GM18507 (cell line): ENCODE data around the gene SYT17.

Experiments
- DNase-seq: peaks from one replicate; pipeline ENCODE4 v3.0.0; 2011; ENCODE audit warnings: low read depth; ENCODE audit not compliant: insufficient read length; ENCODE audit errors: extremely low spot score
- FAIRE-seq: peaks from 2 replicates; lab custom pipeline; 2011; peaks lifted over from hg19 to GRCh38; lab: Jason Lieb, UNC

SYT17 gene

DNA sequence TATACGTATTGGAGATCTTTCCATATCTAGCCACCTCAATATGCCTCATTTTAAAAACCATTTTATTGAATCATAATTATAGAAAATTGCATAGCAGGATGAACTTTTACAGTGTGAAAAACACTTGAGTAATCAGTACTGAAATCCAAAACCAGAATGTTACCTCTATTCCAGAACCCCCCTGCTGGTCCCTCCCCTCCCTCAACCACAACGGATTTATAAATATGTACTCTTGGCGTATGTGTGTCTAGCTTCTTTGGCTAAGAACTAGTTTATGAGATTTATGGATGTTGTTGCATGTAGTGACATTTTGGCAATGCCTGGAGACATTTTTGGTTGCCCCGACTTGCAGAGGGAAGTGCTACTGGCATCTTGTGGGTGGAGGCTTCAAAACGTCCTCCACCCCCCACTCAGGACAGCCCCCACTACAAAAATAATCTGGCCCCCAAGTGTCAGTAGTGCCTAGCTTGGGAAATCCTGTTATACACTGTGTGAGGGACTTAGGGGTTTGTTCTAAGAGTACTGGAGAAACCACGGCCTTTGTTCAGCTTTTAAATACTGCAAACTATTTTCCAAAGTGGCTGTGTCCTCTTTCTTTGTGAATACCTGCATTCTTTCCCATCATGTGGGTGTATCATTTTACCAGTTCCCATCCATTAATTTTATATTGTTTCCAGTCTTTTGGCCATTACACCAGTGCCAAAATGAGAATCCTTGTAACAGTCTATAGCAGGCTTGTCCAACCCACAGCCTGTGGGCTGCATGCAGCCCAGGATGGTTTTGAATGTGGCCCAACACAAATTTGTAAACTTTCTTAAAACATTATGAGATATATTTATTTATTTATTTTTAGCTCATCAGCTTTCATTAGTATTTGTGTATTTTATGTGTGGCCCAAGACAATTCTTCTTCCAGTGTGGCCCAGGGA lies 30.6 kb upstream of the SYT17 start:
- FAIRE-seq, result no peak
- no peak for DNase-seq

- no peak for DNase-seq
- FAIRE-seq, result no peak
These were observed 29.4 kb upstream of the SYT17 start for GRCh38 chr16:19138601-19139000.

GRCh38 chr16:19139436-19140091 lies 28.5 kb upstream of the SYT17 start:
- FAIRE-seq, result no peak
- DNase-seq, result no peak

DNA sequence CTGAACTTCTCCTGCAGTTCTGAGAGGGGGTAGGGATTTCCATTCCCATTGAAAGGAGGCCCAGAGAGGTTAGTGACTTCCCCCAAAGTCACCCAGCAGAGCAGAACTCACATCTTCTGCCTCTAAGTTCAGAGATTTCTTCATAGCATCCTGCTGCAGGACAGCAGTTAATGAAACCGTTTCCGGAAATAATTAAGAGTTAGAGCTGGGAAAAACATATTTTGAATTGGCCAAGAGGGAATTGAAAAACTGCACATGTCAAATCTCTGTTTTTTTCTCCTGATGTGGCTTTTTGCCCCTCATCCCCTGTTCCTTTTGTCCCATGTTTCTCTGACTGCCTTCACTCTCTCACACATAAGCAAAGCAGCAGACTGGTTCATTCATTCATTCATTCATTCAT lies 27.6 kb upstream of the SYT17 start:
- DNase-seq (no peak), FAIRE-seq (no peak)

DNA sequence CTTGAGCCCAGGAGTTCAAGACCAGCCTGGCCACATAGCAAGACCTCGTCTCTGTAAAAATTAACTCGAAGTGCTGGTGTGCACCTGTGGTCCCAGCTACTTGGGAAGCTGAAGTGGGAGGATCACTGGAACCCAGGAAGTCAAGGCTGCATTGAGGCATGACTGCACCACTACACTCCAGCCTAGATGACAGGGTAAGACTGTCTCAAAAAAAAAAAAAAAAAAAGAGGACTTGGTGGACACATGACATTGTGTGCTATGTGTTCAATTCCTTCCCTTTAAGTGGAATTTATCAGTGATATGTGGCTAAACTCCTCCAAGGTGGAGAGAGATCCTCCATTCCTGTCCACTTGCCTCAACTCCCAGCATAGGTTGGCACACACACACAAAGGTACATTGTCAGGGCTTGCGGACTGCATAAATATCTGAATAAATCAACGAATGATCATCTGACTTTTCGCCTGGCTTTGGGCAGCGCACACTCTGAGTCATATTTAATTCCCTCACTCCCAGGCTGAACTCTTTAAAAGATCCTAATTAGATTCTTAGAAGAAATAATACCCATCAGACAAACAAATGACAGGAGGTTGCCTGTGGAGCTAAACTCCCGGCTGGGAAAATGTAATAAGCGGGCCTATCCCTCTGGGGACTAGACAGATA lies 25.0 kb upstream of the SYT17 start:
- DNase-seq (no peak), FAIRE-seq (no peak)

GRCh38 chr16:19143599-19143956 lies 24.5 kb upstream of the SYT17 start:
- no peak for DNase-seq
- FAIRE-seq, result no peak

DNA sequence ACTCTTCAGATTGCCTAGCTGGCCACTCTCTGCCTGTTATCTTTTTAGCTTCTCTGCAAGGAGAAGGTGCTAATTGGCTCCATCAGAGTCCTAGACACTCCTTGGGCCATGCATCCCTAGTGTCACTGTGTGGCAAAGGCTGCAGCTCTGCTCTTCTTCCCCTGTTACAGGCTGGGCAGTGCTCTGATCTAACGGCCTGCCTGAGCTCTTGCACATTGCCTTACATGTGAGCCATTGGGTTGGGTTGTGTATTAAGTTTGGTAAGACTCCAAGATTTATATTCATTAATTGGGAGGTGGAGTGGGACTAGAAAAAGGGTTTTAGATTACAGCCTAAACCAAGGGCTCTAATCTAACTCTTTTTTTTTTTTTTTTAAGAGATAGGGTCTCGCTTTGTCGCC lies 23.0 kb upstream of the SYT17 start:
- no peak for DNase-seq
- FAIRE-seq, result no peak

DNA sequence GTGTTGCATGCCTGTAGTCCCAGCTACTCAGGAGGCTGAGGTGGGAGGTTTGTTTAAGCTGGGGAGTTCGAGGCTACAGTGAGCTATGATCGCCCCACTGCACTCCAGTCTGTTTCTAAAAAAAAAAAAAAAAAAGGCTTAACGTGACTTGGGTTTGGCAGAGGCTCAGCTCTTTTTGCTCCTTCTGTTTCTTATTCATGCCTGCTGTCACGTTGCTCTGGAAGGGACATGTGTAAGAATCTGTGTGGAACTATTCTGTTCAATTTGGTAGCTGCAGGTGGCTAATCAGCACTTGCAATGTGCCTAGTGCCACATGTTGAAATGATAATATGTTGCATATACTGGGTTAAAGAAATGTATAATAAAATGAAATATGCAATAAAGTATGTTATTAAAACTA lies 20.9 kb upstream of the SYT17 start:
- no peak for DNase-seq
- FAIRE-seq, result no peak

DNA sequence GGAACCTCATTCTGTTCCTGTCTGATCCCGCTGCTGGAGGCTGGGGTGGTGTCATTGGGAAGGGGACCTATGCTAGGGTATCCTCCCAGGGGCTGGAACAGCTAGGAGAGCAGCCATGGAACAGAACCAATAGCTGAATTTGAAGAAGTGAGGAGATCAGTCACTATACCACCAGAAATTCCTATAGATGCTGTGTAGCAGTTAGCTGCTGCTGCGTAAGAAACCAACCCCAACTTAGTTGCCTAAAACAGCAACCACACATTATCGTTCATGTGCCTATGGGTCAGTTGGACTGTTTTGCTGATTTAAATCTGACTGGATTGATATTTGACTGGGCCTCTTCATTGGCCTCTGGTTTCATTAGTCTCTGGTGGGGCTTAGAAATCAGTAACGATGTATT lies 20.4 kb upstream of the SYT17 start:
- DNase-seq, result no peak
- FAIRE-seq, result no peak

DNA sequence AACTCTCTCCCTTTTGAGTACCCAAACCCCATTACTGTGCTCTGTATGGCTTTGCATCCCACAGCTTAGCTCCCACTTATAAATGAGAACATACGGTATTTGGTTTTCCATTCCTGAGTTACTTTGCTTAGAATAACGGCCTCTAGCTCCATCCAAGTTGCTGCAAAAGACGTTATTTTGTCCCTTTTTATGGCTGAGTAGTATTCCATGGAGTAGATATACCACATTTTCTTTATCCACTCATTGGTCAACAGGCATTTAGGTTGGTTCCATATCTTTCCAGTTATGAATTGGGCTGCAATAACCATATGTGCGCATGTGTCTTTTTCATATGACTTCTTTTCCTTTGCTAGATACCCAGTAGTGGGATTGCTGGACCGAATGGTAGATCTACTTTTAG lies 19.9 kb upstream of the SYT17 start:
- FAIRE-seq (no peak), DNase-seq (no peak)

- FAIRE-seq (no peak), DNase-seq (no peak)
These were observed 16.7 kb upstream of the SYT17 start for GRCh38 chr16:19151310-19151709.

GRCh38 chr16:19152042-19152441 lies 16.0 kb upstream of the SYT17 start:
- no peak for DNase-seq
- FAIRE-seq, result no peak

DNA sequence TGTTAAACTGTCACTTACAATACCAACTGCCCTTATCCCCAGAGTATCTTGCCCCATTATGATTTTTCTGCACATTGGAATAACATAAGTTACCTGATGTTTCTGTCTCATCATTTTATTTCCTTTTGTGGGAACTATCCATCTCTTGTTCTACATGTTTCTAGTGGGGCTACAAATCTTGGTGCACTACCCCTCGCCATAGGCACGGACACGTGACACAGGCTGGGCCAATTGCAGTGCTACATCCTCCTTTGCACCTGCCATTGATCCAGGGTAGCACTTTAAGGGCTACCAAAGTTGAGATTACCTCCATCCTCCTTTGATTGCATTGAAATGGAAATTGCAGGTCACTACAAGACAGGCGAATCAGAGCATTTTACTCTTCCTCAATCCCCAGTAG lies 14.2 kb upstream of the SYT17 start:
- DNase-seq (no peak), FAIRE-seq (no peak)

DNA sequence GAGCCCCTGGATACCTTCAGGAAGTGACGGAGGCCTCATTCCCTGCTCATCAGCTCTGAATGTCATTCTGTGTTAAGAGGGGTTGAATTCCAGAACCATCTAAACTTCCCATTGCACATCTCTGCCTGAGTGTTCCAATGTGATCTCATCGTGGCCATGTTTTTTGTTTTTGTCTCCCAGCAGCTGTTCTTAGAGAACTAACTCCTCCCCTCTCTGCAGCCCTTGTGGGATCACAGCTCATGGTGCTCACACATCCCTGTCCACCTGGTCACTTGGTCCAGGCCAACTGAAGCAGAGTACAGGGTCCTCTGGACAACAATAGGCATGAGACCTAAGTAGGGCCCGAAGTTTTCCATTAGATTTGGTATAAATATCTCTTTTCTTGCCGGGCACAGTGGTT lies 6.0 kb upstream of the SYT17 start:
- DNase-seq (no peak), FAIRE-seq (no peak)

DNA sequence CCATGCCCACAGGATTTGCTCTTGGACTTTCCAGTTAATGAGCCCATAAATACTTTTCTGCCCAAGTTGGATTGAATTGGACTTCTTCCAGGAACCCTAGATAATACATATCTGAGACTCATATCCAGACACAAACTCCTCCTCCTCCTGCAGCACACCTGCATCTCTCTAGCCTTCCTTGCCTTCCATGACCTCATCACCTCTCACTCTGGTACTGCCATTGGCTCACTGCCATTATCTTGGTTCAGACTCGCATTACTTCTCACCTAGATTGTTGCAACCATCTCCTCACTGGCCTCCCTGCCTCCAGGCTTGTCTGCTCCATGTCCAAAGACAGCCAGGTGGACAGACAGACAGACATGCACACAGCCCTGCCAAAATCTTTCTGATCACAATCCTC lies 4.8 kb upstream of the SYT17 start:
- DNase-seq (no peak), FAIRE-seq (no peak)

GRCh38 chr16:19164285-19164684 lies 3.8 kb upstream of the SYT17 start:
- no peak for FAIRE-seq

GRCh38 chr16:19165101-19165500 lies 2.9 kb upstream of the SYT17 start:
- FAIRE-seq (no peak), DNase-seq (no peak)

More at GRCh38 chr16:19164285-19164684, 3.8 kb upstream of the SYT17 start:
- no peak for DNase-seq

- FAIRE-seq (no peak), DNase-seq (no peak)
These were observed 1.5 kb upstream of the SYT17 start for GRCh38 chr16:19166500-19166899.

- DNase-seq (no peak), FAIRE-seq (no peak)
These were observed 486 bp downstream of the SYT17 start for GRCh38 chr16:19168371-19169081.

GRCh38 chr16:19169082-19169639 lies 1.1 kb downstream of the SYT17 start:
- no peak for DNase-seq
- FAIRE-seq, result no peak
